SKM-1 treated with dmso at 0.1 percent for 144 hours (cell line): ENCODE measurements around the gene ERC2.

Source experiments
- DNase-seq: peaks from one replicate; lab custom pipeline; 2025; ENCODE audit not compliant: unreplicated experiment; lab: John Stamatoyannopoulos, UW

ERC2 gene

GRCh38 chr3:55516392-55517030, 951.8 kb downstream of the ERC2 start:
- no peak for DNase-seq

DNA sequence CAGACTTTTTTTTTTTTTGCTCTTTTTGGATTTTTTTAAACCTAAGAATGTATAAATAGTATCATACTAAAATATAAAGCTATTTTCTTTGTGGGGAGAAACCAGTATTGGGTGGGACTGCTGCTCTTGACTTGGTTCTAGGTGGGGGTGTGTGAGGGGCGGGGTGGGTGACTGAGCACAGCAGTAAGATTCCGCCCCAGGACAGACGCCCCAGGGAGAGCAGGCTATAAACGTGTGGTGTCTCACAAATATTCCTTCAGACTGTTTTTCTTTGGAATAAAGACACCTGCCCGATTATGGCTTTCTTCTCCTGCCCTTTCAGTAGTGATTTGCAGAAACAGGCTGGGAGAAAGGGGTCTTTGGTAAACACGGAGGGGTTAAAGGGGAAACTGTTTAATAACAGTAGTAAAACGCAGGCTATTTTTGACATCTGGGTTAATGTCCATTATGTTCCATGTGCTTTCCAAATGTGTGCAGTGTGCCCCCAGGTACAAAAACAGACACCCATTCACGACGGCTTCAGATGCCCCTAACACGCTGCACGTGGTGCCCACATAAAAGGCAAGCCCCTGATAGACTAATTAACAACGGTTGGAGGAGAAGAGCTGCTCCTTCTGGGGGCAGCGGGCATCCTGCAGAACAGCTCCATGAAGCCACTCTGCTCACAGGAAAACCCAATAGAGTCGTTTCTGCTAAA, 952.6 kb downstream of the ERC2 start:
- no peak for DNase-seq

GRCh38 chr3:55514962-55515361, 953.3 kb downstream of the ERC2 start:
- no peak for DNase-seq

DNA sequence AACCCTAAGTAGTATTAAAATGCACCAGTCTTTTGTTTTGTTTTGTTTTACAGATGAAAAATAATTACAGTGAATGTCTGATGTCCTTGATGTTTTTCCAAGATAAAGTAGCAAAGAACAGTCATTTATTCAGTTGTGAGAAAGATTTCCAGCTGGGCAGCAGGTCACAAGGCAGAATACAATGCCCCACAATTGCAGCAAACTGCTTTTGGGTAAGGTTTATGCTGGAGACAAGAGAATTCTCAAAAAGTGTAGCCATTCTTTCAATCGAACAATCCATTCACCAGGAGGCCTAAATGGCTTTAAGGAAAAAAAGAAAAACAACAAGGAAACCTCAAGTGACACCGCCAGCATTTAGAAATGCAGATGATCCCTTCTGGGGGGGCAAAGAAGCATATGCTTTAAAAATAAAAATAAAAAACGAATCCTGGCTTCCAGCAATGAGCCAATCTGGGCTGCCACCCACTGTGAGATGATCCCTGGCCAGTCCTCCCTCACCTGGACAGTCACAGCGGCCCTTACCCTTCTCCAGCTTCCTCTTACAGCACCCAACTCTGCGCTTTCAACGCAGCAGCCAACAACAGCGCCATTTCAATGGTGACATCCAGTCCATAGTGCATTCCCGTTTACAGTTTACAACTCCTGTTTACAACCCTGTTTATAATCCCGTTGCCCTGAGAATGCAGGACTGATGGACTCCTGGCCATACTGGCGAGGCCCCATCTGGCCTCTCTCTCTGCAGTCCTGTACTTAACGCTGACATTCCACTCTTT, 955.5 kb downstream of the ERC2 start:
- no peak for DNase-seq

DNA sequence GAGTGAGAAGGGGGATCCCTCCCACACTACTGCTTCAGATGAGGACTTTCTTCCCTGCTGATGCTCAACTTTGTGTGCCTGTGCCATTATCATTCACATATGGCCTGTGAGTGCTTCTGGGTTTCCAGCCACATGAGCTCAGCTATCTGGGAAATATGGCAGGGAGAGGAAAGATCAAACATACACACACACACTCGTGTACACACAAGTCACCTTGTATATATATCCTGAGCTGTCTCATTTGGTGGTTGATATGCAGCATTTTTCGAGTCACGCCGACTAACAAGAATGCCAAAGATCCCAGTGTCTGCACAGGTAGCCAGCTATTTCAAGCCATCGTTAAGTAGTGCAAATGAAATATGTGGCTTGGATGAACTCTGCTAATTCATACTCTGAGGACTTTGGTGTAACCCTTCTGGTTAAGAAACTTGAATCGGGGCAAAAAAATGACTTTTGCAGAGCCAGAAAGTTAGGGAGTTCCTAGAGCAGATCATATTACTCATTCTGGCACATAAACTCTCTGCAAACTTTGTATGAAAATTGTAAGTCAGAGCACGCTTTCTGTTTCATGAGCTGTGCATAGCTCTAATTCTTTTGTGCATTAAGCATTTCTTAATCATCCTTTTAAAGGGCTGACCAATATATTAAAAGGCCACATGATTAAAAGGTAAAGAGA, 956.2 kb downstream of the ERC2 start:
- DNase-seq: no peak

- no peak for DNase-seq
These were observed 959.9 kb downstream of the ERC2 start for GRCh38 chr3:55508335-55508734.

- DNase-seq: no peak
These were observed 960.5 kb downstream of the ERC2 start for GRCh38 chr3:55507808-55508207.

- DNase-seq: no peak
These were observed 962.5 kb downstream of the ERC2 start for GRCh38 chr3:55505776-55506175.

DNA sequence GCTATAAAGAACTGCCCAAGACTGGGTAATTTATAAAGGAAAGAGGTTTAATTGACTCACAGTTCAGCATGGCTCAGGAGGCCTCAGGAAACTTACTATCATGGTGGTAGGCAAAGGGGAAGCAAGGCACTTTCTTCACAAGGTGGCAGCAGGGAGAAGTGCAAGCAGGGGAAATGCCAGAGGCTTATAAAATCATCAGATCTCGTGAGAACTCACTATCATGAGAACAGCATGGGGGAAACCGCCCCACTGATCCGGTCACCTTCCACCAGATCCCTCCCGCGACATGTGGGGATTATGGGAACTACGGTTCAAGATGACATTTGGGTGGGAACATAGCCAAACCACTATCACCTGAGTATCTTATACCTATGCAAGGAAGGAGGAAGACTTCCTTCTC, 963.2 kb downstream of the ERC2 start:
- DNase-seq: peak; percentile 20

DNA sequence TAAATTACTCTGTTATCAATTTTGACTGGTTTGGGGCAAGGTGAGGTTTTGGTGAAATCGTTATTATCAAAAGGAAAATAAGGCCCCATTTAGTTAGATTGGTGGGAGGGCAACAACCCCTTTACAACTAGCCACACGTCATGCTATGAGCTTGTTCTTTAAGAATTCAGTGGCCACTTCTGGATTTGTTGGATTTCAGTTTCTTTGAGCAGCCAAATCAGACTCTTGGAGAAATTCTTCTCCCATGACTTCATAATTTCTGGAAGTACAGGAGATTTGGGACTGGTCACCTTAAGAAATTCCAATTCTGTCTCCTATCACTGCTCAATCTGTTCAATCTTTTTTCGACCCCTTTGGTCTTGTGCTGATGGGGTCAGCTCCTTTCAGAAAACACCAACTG, 966.4 kb downstream of the ERC2 start:
- DNase-seq: no peak

- DNase-seq: no peak
These were observed 967.5 kb downstream of the ERC2 start for GRCh38 chr3:55500555-55501330.

DNA sequence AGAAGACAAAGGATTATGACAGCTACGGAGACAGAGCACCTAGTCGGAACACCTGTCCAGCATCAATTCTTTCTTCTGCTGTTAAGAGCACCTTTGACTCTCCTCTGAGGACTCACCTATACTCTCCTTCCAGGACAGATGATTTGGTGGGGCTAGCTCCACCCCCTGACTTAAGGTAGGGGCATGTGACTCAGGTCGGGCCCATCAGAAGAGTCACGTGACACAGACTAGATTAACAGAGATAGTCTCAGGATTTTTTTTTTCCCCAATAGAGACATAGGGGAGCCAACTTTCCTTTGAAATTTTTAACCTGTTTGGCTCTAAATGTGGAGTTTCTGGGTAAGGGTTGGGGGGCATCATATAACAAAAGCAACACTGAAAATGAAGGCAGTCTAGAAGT, 969.7 kb downstream of the ERC2 start:
- DNase-seq: no peak

- DNase-seq: no peak
These were observed 971.0 kb downstream of the ERC2 start for GRCh38 chr3:55497250-55497649.

DNA sequence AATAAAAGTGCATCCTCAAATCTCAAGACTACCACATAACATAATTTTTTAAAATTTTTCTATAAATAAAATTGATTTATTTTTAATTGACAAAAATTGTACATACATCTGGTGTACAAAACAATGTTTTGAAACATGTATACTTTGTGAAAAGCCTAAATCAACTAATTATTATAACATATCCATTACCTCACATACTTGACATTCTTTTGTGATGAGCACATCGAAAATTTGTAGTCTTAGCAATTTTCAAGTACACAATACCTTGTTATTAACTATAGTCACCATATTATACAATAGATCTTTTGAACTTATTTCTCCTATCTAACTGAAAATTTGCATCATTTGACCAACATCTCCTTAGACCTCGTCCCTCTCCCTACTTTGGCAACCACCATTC, 973.3 kb downstream of the ERC2 start:
- no peak for DNase-seq

DNA sequence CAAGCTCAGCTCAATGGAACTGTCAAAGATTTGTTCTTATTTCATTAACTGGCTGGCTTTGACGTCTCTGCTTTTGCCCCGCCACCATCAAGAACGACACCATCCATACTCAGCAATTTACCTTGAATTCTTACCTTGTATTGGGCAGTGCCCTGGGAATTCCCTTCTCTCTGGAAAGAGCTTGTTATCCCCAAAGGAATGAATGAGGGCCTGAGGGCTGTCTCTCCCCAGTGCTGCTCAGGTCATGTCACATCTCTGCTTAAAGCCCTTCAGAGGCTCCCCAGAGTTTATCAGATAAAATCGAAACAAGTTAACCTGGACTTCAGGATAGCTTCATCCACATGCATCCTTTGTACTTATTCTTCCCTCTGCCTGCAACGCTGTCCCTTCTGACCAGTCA, 975.3 kb downstream of the ERC2 start:
- no peak for DNase-seq

DNA sequence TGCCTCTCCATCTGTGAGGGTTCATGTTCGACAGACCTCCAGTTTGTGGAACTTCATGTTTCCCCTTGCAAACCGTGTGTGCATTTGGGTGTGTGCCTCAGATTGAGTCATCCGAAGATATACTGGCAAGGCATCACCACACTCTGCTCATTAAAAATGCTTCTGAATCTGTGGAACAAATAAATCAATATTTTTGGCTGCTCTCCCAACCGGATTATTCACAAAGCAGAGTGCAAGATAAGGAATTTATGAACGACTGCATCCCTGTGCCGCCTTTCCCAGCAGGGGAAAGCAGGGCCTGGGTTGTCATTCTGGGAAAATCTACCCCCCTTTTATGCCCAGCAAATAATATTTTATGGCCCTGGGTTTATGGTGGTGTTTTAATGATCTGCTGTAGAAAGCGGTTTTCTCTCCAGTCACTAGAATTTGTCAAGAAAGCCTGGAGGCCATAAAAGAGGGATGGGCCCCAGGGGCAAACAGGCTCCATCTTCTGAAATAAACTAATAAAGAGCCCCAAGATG, 976.9 kb downstream of the ERC2 start:
- no peak for DNase-seq

GRCh38 chr3:55490276-55490913, 977.9 kb downstream of the ERC2 start:
- no peak for DNase-seq

GRCh38 chr3:55489798-55490132, 978.5 kb downstream of the ERC2 start:
- DNase-seq: no peak

GRCh38 chr3:55488398-55489055, 979.7 kb downstream of the ERC2 start:
- DNase-seq: peak; percentile 18
